GM23338 (cell line): Measurements from ENCODE around the gene CDKN2AIPNL. TPM values are rescaled to one million over a fixed set of nuclear protein-coding genes. Genes with fewer than 3 reads are reported as not detected.

Experiments
- ATAC-seq: fragments of 200-7000 bp; cut with Tn5 transposase; 3 replicates; pipeline ENCODE4 v1.9.1; 2020
- DNase-seq: peaks from one replicate; pipeline ENCODE4 v3.0.0-alpha.2; 2015; ENCODE audit warnings: low spot score
- H2AFZ ChIP-seq: fragments of 200-600 bp; sonication (generic); 2 replicates; pipeline ENCODE4 v1.8.0; 2016; ENCODE audit warnings: antibody characterized with exemption, mild to moderate bottlenecking, moderate library complexity
- H3F3A ChIP-seq: fragments of 200-600 bp; sonication (generic); replicated peaks from 2 replicates; pipeline ENCODE4 v1.8.0; 2017; ENCODE audit warnings: antibody characterized with exemption, mixed run types, low read depth
- H3K27ac ChIP-seq: fragments of 200-600 bp; sonication (generic); 2 replicates; pipeline ENCODE4 v1.6.1; 2016; ENCODE audit warnings: low read depth
- H3K27me3 ChIP-seq: fragments of 200-600 bp; sonication (generic); 2 replicates; pipeline ENCODE4 v1.8.0; 2016; ENCODE audit warnings: mild to moderate bottlenecking, mixed run types, moderate library complexity; ENCODE audit not compliant: insufficient read depth
- H3K36me3 ChIP-seq: fragments of 200-600 bp; sonication (generic); 2 replicates; pipeline ENCODE4 v1.8.0; 2016; ENCODE audit warnings: mild to moderate bottlenecking; ENCODE audit not compliant: insufficient read depth
- H3K4me1 ChIP-seq: fragments of 200-600 bp; sonication (generic); 2 replicates; pipeline ENCODE4 v1.8.0; 2016; ENCODE audit warnings: mild to moderate bottlenecking, moderate library complexity; ENCODE audit not compliant: insufficient read depth
- H3K4me2 ChIP-seq: fragments of 200-600 bp; sonication (generic); 2 replicates; pipeline ENCODE4 v1.7.1; 2017; ENCODE audit warnings: mixed run types
- H3K4me3 ChIP-seq: fragments of 200-600 bp; sonication (generic); 2 replicates; pipeline ENCODE4 v1.6.1; 2016; ENCODE audit warnings: mixed run types
- H3K79me2 ChIP-seq: fragments of 200-600 bp; sonication (generic); replicated peaks from 2 replicates; pipeline ENCODE4 v1.8.0; 2017; ENCODE audit warnings: mild to moderate bottlenecking; ENCODE audit not compliant: insufficient read depth
- H3K9me2 ChIP-seq: fragments of 200-600 bp; sonication (generic); 2 replicates; pipeline ENCODE4 v1.8.0; 2017; ENCODE audit not compliant: insufficient read depth
- H4K20me1 ChIP-seq: fragments of 200-600 bp; sonication (generic); replicated peaks from 2 replicates; pipeline ENCODE4 v1.8.0; 2017; ENCODE audit warnings: mild to moderate bottlenecking; ENCODE audit not compliant: insufficient read depth
- H3K27ac Mint-ChIP-seq: 2 replicates; pipeline ENCODE4 v1.8.0; 2020; ENCODE audit warnings: inconsistent platforms, mild to moderate bottlenecking, moderate library complexity, mixed read lengths
- H3K27me3 Mint-ChIP-seq: 3 replicates; pipeline ENCODE4 v1.8.0; 2022; ENCODE audit warnings: low read depth, mild to moderate bottlenecking, moderate library complexity, mixed read lengths, inconsistent platforms; ENCODE audit not compliant: insufficient read depth, poor library complexity
- H3K36me3 Mint-ChIP-seq: 3 replicates; pipeline ENCODE4 v1.8.0; 2021; ENCODE audit warnings: low read depth, mild to moderate bottlenecking, inconsistent platforms, moderate library complexity, mixed read lengths
- H3K4me1 Mint-ChIP-seq: 3 replicates; pipeline ENCODE4 v1.8.0; 2020; ENCODE audit warnings: mild to moderate bottlenecking, inconsistent platforms, mixed read lengths
- H3K4me3 Mint-ChIP-seq: 3 replicates; pipeline ENCODE4 v1.8.0; 2021; ENCODE audit warnings: moderate library complexity, mild to moderate bottlenecking, inconsistent platforms, mixed read lengths
- H3K9me3 Mint-ChIP-seq: 3 replicates; pipeline ENCODE4 v1.8.0; 2020; ENCODE audit warnings: moderate library complexity, mild to moderate bottlenecking, inconsistent platforms, mixed read lengths
- CREB1 ChIP-seq: fragments of 250-450 bp; sonication (Bioruptor Pico); IDR thresholded peaks from 2 replicates; pipeline ENCODE4 v1.5.0; 2020; ENCODE audit warnings: low read depth, mild to moderate bottlenecking, moderate library complexity
- EZH2 ChIP-seq: fragments of 200-600 bp; sonication (generic); IDR thresholded peaks from one replicate; pipeline ENCODE4 v1.8.0; 2017; ENCODE audit warnings: antibody characterized with exemption, mild to moderate bottlenecking, low read depth; ENCODE audit not compliant: unreplicated experiment
- EZH2phosphoT487 ChIP-seq: fragments of 200-600 bp; sonication (generic); IDR thresholded peaks from one replicate; pipeline ENCODE4 v1.8.1; 2018; ENCODE audit warnings: antibody characterized with exemption; ENCODE audit not compliant: unreplicated experiment
- JUNB ChIP-seq: IDR thresholded peaks from one replicate; pipeline ENCODE4 v1.6.1; 2016; ENCODE audit warnings: antibody characterized with exemption; ENCODE audit not compliant: unreplicated experiment
- NANOG ChIP-seq: IDR thresholded peaks from 2 replicates; pipeline ENCODE4 v1.6.1; 2016; ENCODE audit warnings: antibody characterized with exemption, borderline replicate concordance
- POLR2AphosphoS5 ChIP-seq: IDR thresholded peaks from 2 replicates; pipeline ENCODE4 v1.6.1; 2016; ENCODE audit warnings: antibody characterized with exemption, low read depth
- STAT1 ChIP-seq: IDR thresholded peaks from one replicate; pipeline ENCODE4 v1.6.1; 2016; ENCODE audit warnings: antibody characterized with exemption; ENCODE audit not compliant: unreplicated experiment
- ZNF114 ChIP-seq: fragments of 250-450 bp; sonication (Bioruptor Pico); IDR thresholded peaks from 2 replicates; pipeline ENCODE4 v1.5.0; 2020; ENCODE audit warnings: mild to moderate bottlenecking, moderate library complexity
- ZNF331 ChIP-seq: fragments of 250-450 bp; sonication (Bioruptor Pico); IDR thresholded peaks from 2 replicates; pipeline ENCODE4 v1.5.0; 2020; ENCODE audit warnings: low read depth, mild to moderate bottlenecking, moderate library complexity
- polyA plus RNA-seq: library from polyadenylated mRNA; unstranded; fragments of >200 nt; fragmentation: Nextera tagmentation; extraction: Ambion mirVana; gene quantifications from 2 replicates; pipeline ENCODE4 v1.2.1, GENCODE V29; 2016
- total RNA-seq: library from RNA; depleted of rRNA; stranded (reverse); fragments of >200 nt; shearing (Covaris generic); gene quantifications from 2 replicates; pipeline ENCODE4 v1.2.3, GENCODE V29; 2014
- TF ChIP-seq, protein P1 (sequence below): fragments of 250-450 bp; sonication (Bioruptor Pico); IDR thresholded peaks from 2 replicates; pipeline ENCODE4 v1.5.0; 2020; ENCODE audit warnings: mild to moderate bottlenecking, moderate library complexity
- TF ChIP-seq, protein P2 (sequence below): IDR thresholded peaks from one replicate; pipeline ENCODE4 v1.6.1; 2018; ENCODE audit warnings: antibody characterized with exemption; ENCODE audit not compliant: unreplicated experiment
- TF ChIP-seq, protein P3 (sequence below), 2 experiments: fragments of 200-600 bp in 1 of 2; sonication (generic) in 1 of 2; conservative IDR thresholded peaks; 2 replicates each; pipeline versions ENCODE4 v1.5.1 to v1.6.1; 2016 to 2017; ENCODE audit warnings: antibody characterized with exemption in 2 of 2, low read depth in 2 of 2, mild to moderate bottlenecking in 2 of 2, moderate library complexity in 1 of 2
- TF ChIP-seq, protein P4 (sequence below): IDR thresholded peaks from 2 replicates; pipeline ENCODE4 v1.6.1; 2016; ENCODE audit warnings: antibody characterized with exemption

CDKN2AIPNL gene
- total and polyA plus RNA-seq, 2 experiments from 2014 or later: 53.5 to 79.5 TPM

DNA sequence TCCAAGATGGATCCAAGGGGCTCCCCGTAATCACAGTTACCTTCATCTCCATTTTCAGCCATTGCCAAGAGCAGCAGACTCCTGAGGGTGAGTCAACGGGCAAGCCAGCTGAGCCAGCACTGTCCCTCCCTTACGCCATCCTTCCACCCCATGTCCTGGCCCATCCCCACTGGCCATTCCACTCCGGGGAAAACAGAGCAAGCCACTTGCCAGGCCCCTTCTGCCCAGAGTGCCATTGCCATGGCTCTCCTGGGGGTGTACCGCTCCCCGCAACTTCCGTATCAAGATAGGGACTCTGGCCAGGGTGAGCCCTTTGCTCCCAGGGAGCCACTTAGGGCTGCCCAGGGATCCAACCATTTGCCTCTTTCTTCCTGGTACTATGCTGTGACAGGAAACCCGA is 48.9 kb upstream of the CDKN2AIPNL start:
- ATAC-seq: no peak
- H3K27ac Mint-ChIP-seq: no peak overlapping the region
- no peaks in the 10 kb centered on the region for H3K9me3 Mint-ChIP-seq
- no peak overlapping the region for H3K27ac ChIP-seq
- no peak overlapping the region for H2AFZ ChIP-seq
- no peaks in the 10 kb centered on the region for H3K36me3 ChIP-seq
- H3F3A ChIP-seq: no peaks in the 10 kb centered on the region
- H3K79me2 ChIP-seq: no peaks in the 10 kb centered on the region
- H4K20me1 ChIP-seq: no peaks in the 10 kb centered on the region
- no peaks in the 10 kb centered on the region for H3K36me3 Mint-ChIP-seq
- H3K4me2 ChIP-seq: no peak overlapping the region
- peaks cover 5% of the 10 kb centered on the region for H3K4me1 Mint-ChIP-seq
- H3K4me3 ChIP-seq: no peak overlapping the region
- TF ChIP-seq JUNB (no peak), NANOG (no peak), EZH2phosphoT487 (no peak), POLR2AphosphoS5 (no peak), STAT1 (no peak), ZNF331 (CRISPR knock-in tag) (no peak), EZH2 (no peak), CREB1 (CRISPR knock-in tag) (no peak), ZNF114 (no peak)
- TF ChIP-seq, protein P1, sequence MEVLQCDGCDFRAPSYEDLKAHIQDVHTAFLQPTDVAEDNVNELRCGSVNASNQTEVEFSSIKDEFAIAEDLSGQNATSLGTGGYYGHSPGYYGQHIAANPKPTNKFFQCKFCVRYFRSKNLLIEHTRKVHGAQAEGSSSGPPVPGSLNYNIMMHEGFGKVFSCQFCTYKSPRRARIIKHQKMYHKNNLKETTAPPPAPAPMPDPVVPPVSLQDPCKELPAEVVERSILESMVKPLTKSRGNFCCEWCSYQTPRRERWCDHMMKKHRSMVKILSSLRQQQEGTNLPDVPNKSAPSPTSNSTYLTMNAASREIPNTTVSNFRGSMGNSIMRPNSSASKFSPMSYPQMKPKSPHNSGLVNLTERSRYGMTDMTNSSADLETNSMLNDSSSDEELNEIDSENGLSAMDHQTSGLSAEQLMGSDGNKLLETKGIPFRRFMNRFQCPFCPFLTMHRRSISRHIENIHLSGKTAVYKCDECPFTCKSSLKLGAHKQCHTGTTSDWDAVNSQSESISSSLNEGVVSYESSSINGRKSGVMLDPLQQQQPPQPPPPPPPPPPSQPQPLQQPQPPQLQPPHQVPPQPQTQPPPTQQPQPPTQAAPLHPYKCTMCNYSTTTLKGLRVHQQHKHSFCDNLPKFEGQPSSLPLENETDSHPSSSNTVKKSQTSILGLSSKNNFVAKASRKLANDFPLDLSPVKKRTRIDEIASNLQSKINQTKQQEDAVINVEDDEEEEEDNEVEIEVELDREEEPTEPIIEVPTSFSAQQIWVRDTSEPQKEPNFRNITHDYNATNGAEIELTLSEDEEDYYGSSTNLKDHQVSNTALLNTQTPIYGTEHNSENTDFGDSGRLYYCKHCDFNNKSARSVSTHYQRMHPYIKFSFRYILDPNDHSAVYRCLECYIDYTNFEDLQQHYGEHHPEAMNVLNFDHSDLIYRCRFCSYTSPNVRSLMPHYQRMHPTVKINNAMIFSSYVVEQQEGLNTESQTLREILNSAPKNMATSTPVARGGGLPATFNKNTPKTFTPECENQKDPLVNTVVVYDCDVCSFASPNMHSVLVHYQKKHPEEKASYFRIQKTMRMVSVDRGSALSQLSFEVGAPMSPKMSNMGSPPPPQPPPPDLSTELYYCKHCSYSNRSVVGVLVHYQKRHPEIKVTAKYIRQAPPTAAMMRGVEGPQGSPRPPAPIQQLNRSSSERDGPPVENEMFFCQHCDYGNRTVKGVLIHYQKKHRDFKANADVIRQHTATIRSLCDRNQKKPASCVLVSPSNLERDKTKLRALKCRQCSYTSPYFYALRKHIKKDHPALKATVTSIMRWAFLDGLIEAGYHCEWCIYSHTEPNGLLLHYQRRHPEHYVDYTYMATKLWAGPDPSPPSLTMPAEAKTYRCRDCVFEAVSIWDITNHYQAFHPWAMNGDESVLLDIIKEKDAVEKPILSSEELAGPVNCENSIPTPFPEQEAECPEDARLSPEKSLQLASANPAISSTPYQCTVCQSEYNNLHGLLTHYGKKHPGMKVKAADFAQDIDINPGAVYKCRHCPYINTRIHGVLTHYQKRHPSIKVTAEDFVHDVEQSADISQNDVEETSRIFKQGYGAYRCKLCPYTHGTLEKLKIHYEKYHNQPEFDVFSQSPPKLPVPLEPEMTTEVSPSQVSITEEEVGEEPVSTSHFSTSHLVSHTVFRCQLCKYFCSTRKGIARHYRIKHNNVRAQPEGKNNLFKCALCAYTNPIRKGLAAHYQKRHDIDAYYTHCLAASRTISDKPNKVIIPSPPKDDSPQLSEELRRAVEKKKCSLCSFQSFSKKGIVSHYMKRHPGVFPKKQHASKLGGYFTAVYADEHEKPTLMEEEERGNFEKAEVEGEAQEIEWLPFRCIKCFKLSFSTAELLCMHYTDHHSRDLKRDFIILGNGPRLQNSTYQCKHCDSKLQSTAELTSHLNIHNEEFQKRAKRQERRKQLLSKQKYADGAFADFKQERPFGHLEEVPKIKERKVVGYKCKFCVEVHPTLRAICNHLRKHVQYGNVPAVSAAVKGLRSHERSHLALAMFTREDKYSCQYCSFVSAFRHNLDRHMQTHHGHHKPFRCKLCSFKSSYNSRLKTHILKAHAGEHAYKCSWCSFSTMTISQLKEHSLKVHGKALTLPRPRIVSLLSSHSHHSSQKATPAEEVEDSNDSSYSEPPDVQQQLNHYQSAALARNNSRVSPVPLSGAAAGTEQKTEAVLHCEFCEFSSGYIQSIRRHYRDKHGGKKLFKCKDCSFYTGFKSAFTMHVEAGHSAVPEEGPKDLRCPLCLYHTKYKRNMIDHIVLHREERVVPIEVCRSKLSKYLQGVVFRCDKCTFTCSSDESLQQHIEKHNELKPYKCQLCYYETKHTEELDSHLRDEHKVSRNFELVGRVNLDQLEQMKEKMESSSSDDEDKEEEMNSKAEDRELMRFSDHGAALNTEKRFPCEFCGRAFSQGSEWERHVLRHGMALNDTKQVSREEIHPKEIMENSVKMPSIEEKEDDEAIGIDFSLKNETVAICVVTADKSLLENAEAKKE (CRISPR knock-in tag): no peak
- TF ChIP-seq, protein P2, sequence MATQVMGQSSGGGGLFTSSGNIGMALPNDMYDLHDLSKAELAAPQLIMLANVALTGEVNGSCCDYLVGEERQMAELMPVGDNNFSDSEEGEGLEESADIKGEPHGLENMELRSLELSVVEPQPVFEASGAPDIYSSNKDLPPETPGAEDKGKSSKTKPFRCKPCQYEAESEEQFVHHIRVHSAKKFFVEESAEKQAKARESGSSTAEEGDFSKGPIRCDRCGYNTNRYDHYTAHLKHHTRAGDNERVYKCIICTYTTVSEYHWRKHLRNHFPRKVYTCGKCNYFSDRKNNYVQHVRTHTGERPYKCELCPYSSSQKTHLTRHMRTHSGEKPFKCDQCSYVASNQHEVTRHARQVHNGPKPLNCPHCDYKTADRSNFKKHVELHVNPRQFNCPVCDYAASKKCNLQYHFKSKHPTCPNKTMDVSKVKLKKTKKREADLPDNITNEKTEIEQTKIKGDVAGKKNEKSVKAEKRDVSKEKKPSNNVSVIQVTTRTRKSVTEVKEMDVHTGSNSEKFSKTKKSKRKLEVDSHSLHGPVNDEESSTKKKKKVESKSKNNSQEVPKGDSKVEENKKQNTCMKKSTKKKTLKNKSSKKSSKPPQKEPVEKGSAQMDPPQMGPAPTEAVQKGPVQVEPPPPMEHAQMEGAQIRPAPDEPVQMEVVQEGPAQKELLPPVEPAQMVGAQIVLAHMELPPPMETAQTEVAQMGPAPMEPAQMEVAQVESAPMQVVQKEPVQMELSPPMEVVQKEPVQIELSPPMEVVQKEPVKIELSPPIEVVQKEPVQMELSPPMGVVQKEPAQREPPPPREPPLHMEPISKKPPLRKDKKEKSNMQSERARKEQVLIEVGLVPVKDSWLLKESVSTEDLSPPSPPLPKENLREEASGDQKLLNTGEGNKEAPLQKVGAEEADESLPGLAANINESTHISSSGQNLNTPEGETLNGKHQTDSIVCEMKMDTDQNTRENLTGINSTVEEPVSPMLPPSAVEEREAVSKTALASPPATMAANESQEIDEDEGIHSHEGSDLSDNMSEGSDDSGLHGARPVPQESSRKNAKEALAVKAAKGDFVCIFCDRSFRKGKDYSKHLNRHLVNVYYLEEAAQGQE: no peak
- TF ChIP-seq, protein P3, sequence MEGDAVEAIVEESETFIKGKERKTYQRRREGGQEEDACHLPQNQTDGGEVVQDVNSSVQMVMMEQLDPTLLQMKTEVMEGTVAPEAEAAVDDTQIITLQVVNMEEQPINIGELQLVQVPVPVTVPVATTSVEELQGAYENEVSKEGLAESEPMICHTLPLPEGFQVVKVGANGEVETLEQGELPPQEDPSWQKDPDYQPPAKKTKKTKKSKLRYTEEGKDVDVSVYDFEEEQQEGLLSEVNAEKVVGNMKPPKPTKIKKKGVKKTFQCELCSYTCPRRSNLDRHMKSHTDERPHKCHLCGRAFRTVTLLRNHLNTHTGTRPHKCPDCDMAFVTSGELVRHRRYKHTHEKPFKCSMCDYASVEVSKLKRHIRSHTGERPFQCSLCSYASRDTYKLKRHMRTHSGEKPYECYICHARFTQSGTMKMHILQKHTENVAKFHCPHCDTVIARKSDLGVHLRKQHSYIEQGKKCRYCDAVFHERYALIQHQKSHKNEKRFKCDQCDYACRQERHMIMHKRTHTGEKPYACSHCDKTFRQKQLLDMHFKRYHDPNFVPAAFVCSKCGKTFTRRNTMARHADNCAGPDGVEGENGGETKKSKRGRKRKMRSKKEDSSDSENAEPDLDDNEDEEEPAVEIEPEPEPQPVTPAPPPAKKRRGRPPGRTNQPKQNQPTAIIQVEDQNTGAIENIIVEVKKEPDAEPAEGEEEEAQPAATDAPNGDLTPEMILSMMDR (conservative IDR thresholded peaks at IDR 0.05; ENCODE audit: low read depth in 2 of 2): no peak
- TF ChIP-seq, protein P4, sequence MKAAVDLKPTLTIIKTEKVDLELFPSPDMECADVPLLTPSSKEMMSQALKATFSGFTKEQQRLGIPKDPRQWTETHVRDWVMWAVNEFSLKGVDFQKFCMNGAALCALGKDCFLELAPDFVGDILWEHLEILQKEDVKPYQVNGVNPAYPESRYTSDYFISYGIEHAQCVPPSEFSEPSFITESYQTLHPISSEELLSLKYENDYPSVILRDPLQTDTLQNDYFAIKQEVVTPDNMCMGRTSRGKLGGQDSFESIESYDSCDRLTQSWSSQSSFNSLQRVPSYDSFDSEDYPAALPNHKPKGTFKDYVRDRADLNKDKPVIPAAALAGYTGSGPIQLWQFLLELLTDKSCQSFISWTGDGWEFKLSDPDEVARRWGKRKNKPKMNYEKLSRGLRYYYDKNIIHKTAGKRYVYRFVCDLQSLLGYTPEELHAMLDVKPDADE: no peak
- H3K27me3 Mint-ChIP-seq: peaks cover 8% of the 10 kb centered on the region
- H3K9me2 ChIP-seq: no peaks in the 10 kb centered on the region
- H3K4me3 Mint-ChIP-seq: no peak overlapping the region
- DNase-seq: no peak
- peaks cover 4% of the 10 kb centered on the region; the same call in 1 of the 2 replicates for H3K4me1 ChIP-seq
- H3K27me3 ChIP-seq: no peaks in the 10 kb centered on the region
